Stimulated activated CD8-positive, alpha-beta memory T cell treated with anti-CD3 and anti-CD28 coated beads, Interleukin-12 subunit alpha, Interleukin-12 subunit beta, amount 100 ng/mL, for 1 hour (primary cell): Measurements from ENCODE around the gene FOXJ3.

ENCODE experiments used
- DNase-seq: peaks from one replicate; pipeline ENCODE4 v3.0.0-alpha.2; 2020; ENCODE audit warnings: low read depth

The FOXJ3 gene

GRCh38 chr1:42311138-42311537, 23.9 kb downstream of the FOXJ3 start:
- no peak for DNase-seq

- DNase-seq = no peak
These were observed 28.1 kb downstream of the FOXJ3 start for GRCh38 chr1:42306977-42307376.

GRCh38 chr1:42305639-42306038, 29.4 kb downstream of the FOXJ3 start:
- no peak for DNase-seq

GRCh38 chr1:42302034-42302433, 33.0 kb downstream of the FOXJ3 start:
- no peak for DNase-seq

- no peak for DNase-seq
These were observed 36.5 kb downstream of the FOXJ3 start for GRCh38 chr1:42298520-42298919.

- no peak for DNase-seq
These were observed 39.2 kb downstream of the FOXJ3 start for GRCh38 chr1:42295816-42296215.

- no peak for DNase-seq
These were observed 44.9 kb downstream of the FOXJ3 start for GRCh38 chr1:42290130-42290529.

GRCh38 chr1:42288311-42288985, 46.6 kb downstream of the FOXJ3 start:
- DNase-seq = no peak

- no peak for DNase-seq
These were observed 52.0 kb downstream of the FOXJ3 start for GRCh38 chr1:42282867-42283583.

- no peak for DNase-seq
These were observed 52.9 kb downstream of the FOXJ3 start for GRCh38 chr1:42282024-42282579.

GRCh38 chr1:42280821-42281220, 54.2 kb downstream of the FOXJ3 start:
- DNase-seq = no peak

GRCh38 chr1:42279055-42279454, 56.0 kb downstream of the FOXJ3 start:
- DNase-seq = no peak

GRCh38 chr1:42272920-42273319, 62.1 kb downstream of the FOXJ3 start:
- no peak for DNase-seq

- DNase-seq = no peak
These were observed 67.1 kb downstream of the FOXJ3 start for GRCh38 chr1:42267904-42268303.

GRCh38 chr1:42266253-42267135, 68.5 kb downstream of the FOXJ3 start:
- no peak for DNase-seq

- DNase-seq = no peak
These were observed 70.4 kb downstream of the FOXJ3 start for GRCh38 chr1:42264511-42265190.

GRCh38 chr1:42263019-42263418, 72.0 kb downstream of the FOXJ3 start:
- no peak for DNase-seq

GRCh38 chr1:42260376-42261070, 74.5 kb downstream of the FOXJ3 start:
- DNase-seq = no peak

- DNase-seq = no peak
These were observed 75.3 kb downstream of the FOXJ3 start for GRCh38 chr1:42259739-42260064.

GRCh38 chr1:42259059-42259738, 75.8 kb downstream of the FOXJ3 start:
- no peak for DNase-seq

- no peak for DNase-seq
These were observed 76.8 kb downstream of the FOXJ3 start for GRCh38 chr1:42258218-42258617.
